UCSD-AML1 (cell line): ENCODE measurements around the gene CTDNEP1.

Experiments used
- DNase-seq: peaks from one replicate; lab custom pipeline; 2025; ENCODE audit not compliant: unreplicated experiment; lab: John Stamatoyannopoulos, UW

Gene CTDNEP1

GRCh38 chr17:7280519-7281073, 29.1 kb upstream of the CTDNEP1 start:
- peak; percentile 86 for DNase-seq

GRCh38 chr17:7279448-7279847, 27.9 kb upstream of the CTDNEP1 start:
- DNase-seq, result no peak

GRCh38 chr17:7266784-7267183, 15.2 kb upstream of the CTDNEP1 start:
- DNase-seq, result no peak

GRCh38 chr17:7263801-7264078, 12.2 kb upstream of the CTDNEP1 start:
- no peak for DNase-seq

- peak; percentile 44 for DNase-seq
Measured at GRCh38 chr17:7262935-7263800, 11.6 kb upstream of the CTDNEP1 start.

GRCh38 chr17:7262192-7262934, 10.8 kb upstream of the CTDNEP1 start, which contains the start of gene CLDN7:
Gene CLDN7 (minus strand): TSS chr17:7262478. CDS start chr17:7262043, 435 bp downstream.
- DNase-seq, result no peak

- DNase-seq, result no peak
Measured at GRCh38 chr17:7261379-7262191, 10.1 kb upstream of the CTDNEP1 start.

- no peak for DNase-seq
Measured at GRCh38 chr17:7260651-7261378, 9.3 kb upstream of the CTDNEP1 start.

- DNase-seq, result no peak
Measured at GRCh38 chr17:7260151-7260550, 8.6 kb upstream of the CTDNEP1 start.

- no peak for DNase-seq
Measured at GRCh38 chr17:7259555-7259889, 8.0 kb upstream of the CTDNEP1 start.

GRCh38 chr17:7258731-7259554, 7.4 kb upstream of the CTDNEP1 start:
- DNase-seq, result no peak

GRCh38 chr17:7256766-7257456, 5.4 kb upstream of the CTDNEP1 start:
- no peak for DNase-seq

- DNase-seq, result no peak
Measured at GRCh38 chr17:7254511-7254910, 3.0 kb upstream of the CTDNEP1 start.

- DNase-seq, result no peak
Measured at GRCh38 chr17:7253082-7253481, 1.5 kb upstream of the CTDNEP1 start.

GRCh38 chr17:7252176-7253043, 876 bp upstream of the CTDNEP1 start, which contains the start of gene ELP5:
Gene ELP5 (plus strand): TSS chr17:7252215. CDS start chr17:7252551, 336 bp downstream.
- peak; percentile 96 for DNase-seq

- DNase-seq, result no peak
Measured at GRCh38 chr17:7250695-7251627, 573 bp downstream of the CTDNEP1 start.

- no peak for DNase-seq
Measured at GRCh38 chr17:7249830-7250229, 1.7 kb downstream of the CTDNEP1 start.
